Trophoblast cell (in vitro differentiated cells and primary cell): Measurements from ENCODE around the gene WBP1.
"Not testable (repeated sequence)": the region's sequence is repeated elsewhere in the genome, so short reads cannot be mapped to it uniquely, and the experiment has no call there.

Experiments
- DNase-seq, 2 donors: peaks; one replicate each; pipeline ENCODE4 v3.0.0-alpha.2; 2016
- H2AFZ ChIP-seq: 2 replicates; pipeline ENCODE4 v1.6.1; 2013; ENCODE audit warnings: low read length, moderate library complexity, mild to moderate bottlenecking; ENCODE audit not compliant: insufficient read depth, poor library complexity
- H2AK5ac ChIP-seq: 2 replicates; pipeline ENCODE4 v1.6.1; 2013; ENCODE audit warnings: mild to moderate bottlenecking, low read length
- H2BK120ac ChIP-seq: 2 replicates; pipeline ENCODE4 v1.6.1; 2013; ENCODE audit warnings: low read length, mild to moderate bottlenecking, moderate library complexity; ENCODE audit not compliant: insufficient read depth, poor library complexity
- H2BK12ac ChIP-seq: 2 replicates; pipeline ENCODE4 v1.6.1; 2013; ENCODE audit warnings: mild to moderate bottlenecking, low read length, moderate library complexity
- H2BK5ac ChIP-seq: 2 replicates; pipeline ENCODE4 v1.6.1; 2013; ENCODE audit warnings: low read length, low read depth, moderate library complexity, mild to moderate bottlenecking; ENCODE audit not compliant: poor library complexity
- H3K14ac ChIP-seq: 2 replicates; pipeline ENCODE4 v1.6.1; 2013; ENCODE audit warnings: mild to moderate bottlenecking, low read length
- H3K18ac ChIP-seq: 2 replicates; pipeline ENCODE4 v1.6.1; 2013; ENCODE audit warnings: mild to moderate bottlenecking, low read length
- H3K23ac ChIP-seq: 2 replicates; pipeline ENCODE4 v1.6.1; 2013; ENCODE audit warnings: low read length
- H3K27ac ChIP-seq: 2 replicates; pipeline ENCODE4 v1.5.1; 2013; ENCODE audit warnings: low read depth, mild to moderate bottlenecking, inconsistent platforms, low read length, moderate library complexity
- H3K27me3 ChIP-seq: 2 replicates; pipeline ENCODE4 v1.6.1; 2013; ENCODE audit warnings: inconsistent platforms, mild to moderate bottlenecking, low read length, moderate library complexity; ENCODE audit not compliant: insufficient read depth
- H3K36me3 ChIP-seq, 2 experiments: 1 replicate in 1 of 2; 2 replicates in 1 of 2; pipeline ENCODE4 v1.6.1; 2013; ENCODE audit warnings: low read length in 2 of 2, mild to moderate bottlenecking in 2 of 2, moderate library complexity in 1 of 2; ENCODE audit not compliant: insufficient read depth in 2 of 2, control insufficient read depth in 1 of 2
- H3K4ac ChIP-seq: 2 replicates; pipeline ENCODE4 v1.6.1; 2013; ENCODE audit warnings: low read depth, mild to moderate bottlenecking, low read length, moderate library complexity
- H3K4me1 ChIP-seq, 2 experiments: 1 replicate in 1 of 2; 2 replicates in 1 of 2; pipeline ENCODE4 v1.6.1; 2013; ENCODE audit warnings: low read length in 2 of 2, mild to moderate bottlenecking in 2 of 2, moderate library complexity in 1 of 2; ENCODE audit not compliant: insufficient read depth in 2 of 2, control insufficient read depth in 1 of 2
- H3K4me2 ChIP-seq: 2 replicates; pipeline ENCODE4 v1.6.1; 2013; ENCODE audit warnings: inconsistent platforms, mild to moderate bottlenecking, low read length, moderate library complexity
- H3K4me3 ChIP-seq: 2 replicates; pipeline ENCODE4 v1.5.1; 2013; ENCODE audit warnings: mild to moderate bottlenecking, low read depth, low read length, inconsistent platforms
- H3K79me1 ChIP-seq: one replicate; pipeline ENCODE4 v1.6.1; 2013; ENCODE audit warnings: low read length
- H3K79me2 ChIP-seq: 2 replicates; pipeline ENCODE4 v1.6.1; 2013; ENCODE audit warnings: low read length, mild to moderate bottlenecking; ENCODE audit not compliant: control insufficient read depth, insufficient read depth, poor library complexity
- H3K9ac ChIP-seq: 2 replicates; pipeline ENCODE4 v1.6.1; 2013; ENCODE audit warnings: mild to moderate bottlenecking, low read length
- H3K9me3 ChIP-seq: 2 replicates; pipeline ENCODE4 v1.6.1; 2013; ENCODE audit warnings: low read depth, mild to moderate bottlenecking, control low read depth, inconsistent platforms, low read length; ENCODE audit not compliant: insufficient read depth
- H4K12ac ChIP-seq: 2 replicates; pipeline ENCODE4 v1.6.1; 2013; ENCODE audit warnings: low read depth, mild to moderate bottlenecking, low read length, moderate library complexity
- H4K8ac ChIP-seq: 2 replicates; pipeline ENCODE4 v1.6.1; 2013; ENCODE audit warnings: low read depth, mild to moderate bottlenecking, low read length, moderate library complexity
- H4K91ac ChIP-seq: one replicate; pipeline ENCODE4 v1.6.1; 2013; ENCODE audit warnings: low read depth, mild to moderate bottlenecking, low read length, moderate library complexity
- WGBS: extraction: QIAGEN DNeasy Blood & Tissue Kit; methylation state at CpG from one replicate; pipeline ENCODE4 v1.1.7; 2013; ENCODE audit warnings: missing lambda C conversion rate; ENCODE audit not compliant: insufficient read length, insufficient coverage; ENCODE audit errors: extremely low coverage; 5-methylcytosine and 5-hydroxymethylcytosine counted together

Gene WBP1

GRCh38 chr2:74481431-74481830 is 23.2 kb downstream of the WBP1 start:
- peak overlapping the region; percentile 71 for H4K8ac ChIP-seq
- H3K14ac ChIP-seq: no peak overlapping the region
- no peak overlapping the region for H2BK5ac ChIP-seq
- no peak overlapping the region for H2AFZ ChIP-seq
- DNase-seq: no peak
- no peak overlapping the region for H4K91ac ChIP-seq
- no CpG with 5 or more reads among the region's 3 CpGs for WGBS
- peaks cover 9% of the 10 kb centered on the region for H3K79me2 ChIP-seq
- no peak overlapping the region for H3K27ac ChIP-seq
- H3K4me2 ChIP-seq: peak overlapping the region; percentile 66
- peaks cover 12 to 14% of the 10 kb centered on the region in 2 experiments for H3K36me3 ChIP-seq
- peak overlapping the region; percentile 21 for H3K18ac ChIP-seq
- H3K9ac ChIP-seq: peak overlapping the region; percentile 89
- no peak overlapping the region for H3K23ac ChIP-seq
- peak overlapping the region; percentile 51 for H3K4ac ChIP-seq
- no peak overlapping the region for H2AK5ac ChIP-seq
- H3K27me3 ChIP-seq: no peaks in the 10 kb centered on the region
- no peak overlapping the region for H2BK120ac ChIP-seq
- no peaks in the 10 kb centered on the region for H3K9me3 ChIP-seq
- H3K4me3 ChIP-seq: no peak overlapping the region
- peaks cover 11% of the 10 kb centered on the region for H3K79me1 ChIP-seq
- H2BK12ac ChIP-seq: no peak overlapping the region
- peaks cover 9 to 10% of the 10 kb centered on the region in 2 experiments for H3K4me1 ChIP-seq
- peak overlapping the region; percentile 1 for H4K12ac ChIP-seq

GRCh38 chr2:74481961-74482800 is 23.9 kb downstream of the WBP1 start:
- Histone ChIP-seq H2BK120ac (peak overlapping the region; percentile 40), H3K79me2 (peaks cover 9% of the 10 kb centered on the region), H2BK5ac (no peak overlapping the region), H2BK12ac (no peak overlapping the region), H2AFZ (peak overlapping the region; percentile 78), H3K4me1 (peaks cover 9 to 10% of the 10 kb centered on the region in 2 experiments), H3K9ac (peak overlapping the region; percentile 89), H3K18ac (peak overlapping the region; percentile 54), H2AK5ac (peak overlapping the region; percentile 9), H3K27ac (peak overlapping the region; percentile 65), H3K36me3 (peaks cover 13 to 14% of the 10 kb centered on the region in 2 experiments), H4K12ac (peak overlapping the region; percentile 2), H4K91ac (peak overlapping the region; percentile 34), H3K23ac (no peak overlapping the region), H3K27me3 (no peaks in the 10 kb centered on the region), H3K4me2 (peak overlapping the region; percentile 66), H3K4me3 (peak overlapping the region; percentile 94), H4K8ac (peak overlapping the region; percentile 71), H3K79me1 (peaks cover 11% of the 10 kb centered on the region), H3K14ac (peak overlapping the region; percentile 34), H3K4ac (peak overlapping the region; percentile 51), H3K9me3 (no peaks in the 10 kb centered on the region)
- WGBS: no CpG with 5 or more reads among the region's 80 CpGs
- DNase-seq: peak; percentile 36 to 60

GRCh38 chr2:74482801-74483674 is 24.8 kb downstream of the WBP1 start, which contains the start of the genes CCDC142 and TTC31:
CCDC142 (minus strand) TSS chr2:74482998; CDS start chr2:74482837, 161 bp downstream.
TTC31 (plus strand) TSS chr2:74483081; CDS start chr2:74483096, 15 bp downstream.
- H3K9ac ChIP-seq: peak within 1 kb of the TSS; percentile 89
- H4K8ac ChIP-seq: peak within 1 kb of the TSS; percentile 82
- peak within 1 kb of the TSS; percentile 73 for H2BK5ac ChIP-seq
- peak within 1 kb of the TSS; percentile 51 for H3K4ac ChIP-seq
- H2BK12ac ChIP-seq: no peak within 1 kb of the TSS
- peaks cover 9 to 11% of the 10 kb centered on the region in 2 experiments for H3K36me3 ChIP-seq
- peak within 1 kb of the TSS; percentile 94 for H3K4me3 ChIP-seq
- H2AK5ac ChIP-seq: peak within 1 kb of the TSS; percentile 9
- peaks cover 11% of the 10 kb centered on the region for H3K79me1 ChIP-seq
- peak within 1 kb of the TSS; percentile 40 for H2BK120ac ChIP-seq
- H3K9me3 ChIP-seq: no peaks in the 10 kb centered on the region
- peak; percentile 91 to 94 for DNase-seq
- peak within 1 kb of the TSS; percentile 66 for H3K4me2 ChIP-seq
- no peaks in the 10 kb centered on the region for H3K27me3 ChIP-seq
- peaks cover 9 to 13% of the 10 kb centered on the region in 2 experiments for H3K4me1 ChIP-seq
- peaks cover 9% of the 10 kb centered on the region for H3K79me2 ChIP-seq
- H4K91ac ChIP-seq: peak within 1 kb of the TSS; percentile 71
- peak within 1 kb of the TSS; percentile 55 for H4K12ac ChIP-seq
- H3K18ac ChIP-seq: peak within 1 kb of the TSS; percentile 71
- H2AFZ ChIP-seq: peak within 1 kb of the TSS; percentile 80
- peak within 1 kb of the TSS; percentile 65 for H3K14ac ChIP-seq
- no peak within 1 kb of the TSS for H3K23ac ChIP-seq
- peak within 1 kb of the TSS; percentile 65 for H3K27ac ChIP-seq
- no CpG with 5 or more reads among the region's 50 CpGs for WGBS

- Histone ChIP-seq H3K4me2 (peak overlapping the region; percentile 66), H3K36me3 (peaks cover 7 to 11% of the 10 kb centered on the region in 2 experiments), H3K79me1 (peaks cover 11% of the 10 kb centered on the region), H4K8ac (peak overlapping the region; percentile 73), H3K4me1 (peaks cover 9 to 15% of the 10 kb centered on the region in 2 experiments), H3K4me3 (peak overlapping the region; percentile 56)
- not testable (repeated sequence) for H3K14ac ChIP-seq, H3K23ac ChIP-seq, H4K91ac ChIP-seq, H3K27ac ChIP-seq, DNase-seq, H2AFZ ChIP-seq, H3K4ac ChIP-seq, H4K12ac ChIP-seq, H3K18ac ChIP-seq, H3K27me3 ChIP-seq, H2AK5ac ChIP-seq, H3K79me2 ChIP-seq, H3K9ac ChIP-seq, H2BK120ac ChIP-seq, H2BK5ac ChIP-seq, H3K9me3 ChIP-seq, H2BK12ac ChIP-seq
- WGBS: no CpG with 5 or more reads among the region's 19 CpGs
Observed at GRCh38 chr2:74483675-74484164, 25.5 kb downstream of the WBP1 start.
